HEK293T (cell line): ENCODE results near the gene HS6ST1.

ENCODE experiments used
- ARNT ChIP-seq: fragments of 450-650 bp; IDR thresholded peaks from 2 replicates; pipeline ENCODE4 v1.6.1; 2017; ENCODE audit warnings: mild to moderate bottlenecking
- FOXA1 ChIP-seq: fragments of 450-650 bp; IDR thresholded peaks from 2 replicates; pipeline ENCODE4 v1.6.1; 2016; ENCODE audit warnings: mild to moderate bottlenecking
- FOXK2 ChIP-seq: fragments of 450-650 bp; IDR thresholded peaks from 2 replicates; pipeline ENCODE4 v1.6.1; 2016; ENCODE audit warnings: mild to moderate bottlenecking
- FOXM1 ChIP-seq: fragments of 450-650 bp; IDR thresholded peaks from 2 replicates; pipeline ENCODE4 v1.6.1; 2017; ENCODE audit warnings: mild to moderate bottlenecking, borderline replicate concordance
- SP1 ChIP-seq: fragments of 450-650 bp; IDR thresholded peaks from 2 replicates; pipeline ENCODE4 v1.6.1; 2017
- SUZ12 ChIP-seq: fragments of 450-650 bp; IDR thresholded peaks from 2 replicates; pipeline ENCODE4 v1.6.1; 2016; ENCODE audit warnings: mild to moderate bottlenecking
- TARDBP ChIP-seq: fragments of 450-650 bp; IDR thresholded peaks from 2 replicates; pipeline ENCODE4 v1.6.1; 2016
- TF ChIP-seq, protein P1 (sequence below): fragments of 450-650 bp; IDR thresholded peaks from 2 replicates; pipeline ENCODE4 v1.6.1; 2016

DNA sequence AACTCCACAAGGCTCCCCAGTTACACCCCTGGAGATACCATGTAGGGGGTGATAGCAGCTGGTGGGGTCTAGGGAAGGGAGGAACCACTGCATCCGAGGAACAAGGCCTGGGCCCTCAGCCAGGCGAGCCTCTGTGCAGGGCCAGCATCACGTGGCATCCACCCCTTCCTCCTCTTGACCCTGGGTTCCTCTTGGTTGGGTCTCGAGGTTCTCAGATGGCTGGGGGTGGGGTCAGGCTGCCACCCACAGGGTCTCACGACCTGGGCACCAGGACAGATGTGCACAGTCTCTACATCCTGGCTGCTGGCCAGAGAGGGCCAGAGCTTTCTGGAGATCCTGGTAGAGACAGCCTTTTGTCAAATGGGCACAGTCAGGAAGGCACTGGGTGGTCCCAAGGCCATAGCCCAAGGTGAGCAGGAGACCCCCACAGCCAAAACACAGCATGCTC, 10.4 kb downstream of the HS6ST1 start:
- TF ChIP-seq SUZ12 (no peak), FOXM1 (no peak), TARDBP (no peak), FOXK2 (no peak), SP1 (no peak), ARNT (no peak), FOXA1 (no peak)
- TF ChIP-seq, protein P1, sequence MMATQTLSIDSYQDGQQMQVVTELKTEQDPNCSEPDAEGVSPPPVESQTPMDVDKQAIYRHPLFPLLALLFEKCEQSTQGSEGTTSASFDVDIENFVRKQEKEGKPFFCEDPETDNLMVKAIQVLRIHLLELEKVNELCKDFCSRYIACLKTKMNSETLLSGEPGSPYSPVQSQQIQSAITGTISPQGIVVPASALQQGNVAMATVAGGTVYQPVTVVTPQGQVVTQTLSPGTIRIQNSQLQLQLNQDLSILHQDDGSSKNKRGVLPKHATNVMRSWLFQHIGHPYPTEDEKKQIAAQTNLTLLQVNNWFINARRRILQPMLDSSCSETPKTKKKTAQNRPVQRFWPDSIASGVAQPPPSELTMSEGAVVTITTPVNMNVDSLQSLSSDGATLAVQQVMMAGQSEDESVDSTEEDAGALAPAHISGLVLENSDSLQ, result no peak
